Activated T-helper 2 cell treated with anti-CD3 and anti-CD28 coated beads, Interferon-gamma antibody, Interleukin-2, Interleukin-4, amounts not matched to agents 10 μg/mL and 5 μg/mL and 100 μg/mL, durations not matched to agents 14 hours and 24 hours and 36 hours (primary cell): Measurements from ENCODE around the gene BCKDHA. TPM values are rescaled to one million over a fixed set of nuclear protein-coding genes. Genes with fewer than 3 reads are reported as not detected.
"Not testable (repeated sequence)": the region's sequence is repeated elsewhere in the genome, so short reads cannot be mapped to it uniquely, and the experiment has no call there.

Experiments used
- DNase-seq: peaks from one replicate; pipeline ENCODE4 v3.0.0; 2021; ENCODE audit warnings: low spot score
- H3K27ac Mint-ChIP-seq: one replicate; pipeline ENCODE4 v1.8.0; 2021; ENCODE audit warnings: mixed read lengths
- H3K27me3 Mint-ChIP-seq: one replicate; pipeline ENCODE4 v1.8.0; 2021; ENCODE audit warnings: low read depth, mixed read lengths
- H3K36me3 Mint-ChIP-seq: one replicate; pipeline ENCODE4 v1.8.0; 2021; ENCODE audit warnings: low read depth, mixed read lengths
- H3K4me1 Mint-ChIP-seq: one replicate; pipeline ENCODE4 v1.8.0; 2021; ENCODE audit warnings: low read depth, mixed read lengths
- H3K4me3 Mint-ChIP-seq: one replicate; pipeline ENCODE4 v1.8.0; 2021; ENCODE audit warnings: low read depth, mild to moderate bottlenecking, moderate library complexity, mixed read lengths
- H3K9me3 Mint-ChIP-seq: one replicate; pipeline ENCODE4 v1.8.0; 2021; ENCODE audit warnings: mixed read lengths
- intact Hi-C: fragments of 100-400 bp; cut with micrococcal nuclease; formaldehyde crosslinking; loops from one replicate; pipeline ENCODE4 v1.15.1; 2023
- total RNA-seq: library from RNA; stranded (reverse); gene quantifications from 2 replicates; pipeline ENCODE4 v1.2.3, GENCODE V29; 2022

Gene BCKDHA
- total RNA-seq, 1 donor from 2014 or later, result 18.9 TPM

DNA sequence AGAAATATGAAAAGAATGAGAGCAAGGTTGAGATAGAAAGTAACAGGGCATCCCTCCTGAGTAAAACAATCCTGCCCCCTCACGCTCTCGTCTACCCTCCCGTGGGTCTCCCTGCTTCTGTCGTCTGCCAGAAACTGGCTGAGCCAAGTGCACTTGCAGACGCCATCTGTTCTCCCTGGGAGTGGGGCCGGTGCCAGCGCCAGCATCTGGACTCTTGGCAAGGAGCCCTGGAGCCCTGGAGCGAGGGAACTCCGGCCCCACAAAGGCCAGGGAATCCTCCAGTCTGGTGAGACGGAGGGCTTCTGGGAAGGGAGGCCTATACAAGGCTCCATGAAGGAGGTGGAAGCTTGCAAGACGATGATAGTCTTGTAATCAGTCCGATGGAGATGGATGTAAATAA is 23.6 kb upstream of the BCKDHA start:
- intact Hi-C loops, result no loop called here
- no peak overlapping the region for H3K4me3 Mint-ChIP-seq
- no peaks in the 10 kb centered on the region for H3K27me3 Mint-ChIP-seq
- DNase-seq, result no peak
- H3K27ac Mint-ChIP-seq, result no peak overlapping the region
- no peaks in the 10 kb centered on the region for H3K9me3 Mint-ChIP-seq
- H3K4me1 Mint-ChIP-seq, result peaks cover 13% of the 10 kb centered on the region
- H3K36me3 Mint-ChIP-seq, result peaks cover 5% of the 10 kb centered on the region

DNA sequence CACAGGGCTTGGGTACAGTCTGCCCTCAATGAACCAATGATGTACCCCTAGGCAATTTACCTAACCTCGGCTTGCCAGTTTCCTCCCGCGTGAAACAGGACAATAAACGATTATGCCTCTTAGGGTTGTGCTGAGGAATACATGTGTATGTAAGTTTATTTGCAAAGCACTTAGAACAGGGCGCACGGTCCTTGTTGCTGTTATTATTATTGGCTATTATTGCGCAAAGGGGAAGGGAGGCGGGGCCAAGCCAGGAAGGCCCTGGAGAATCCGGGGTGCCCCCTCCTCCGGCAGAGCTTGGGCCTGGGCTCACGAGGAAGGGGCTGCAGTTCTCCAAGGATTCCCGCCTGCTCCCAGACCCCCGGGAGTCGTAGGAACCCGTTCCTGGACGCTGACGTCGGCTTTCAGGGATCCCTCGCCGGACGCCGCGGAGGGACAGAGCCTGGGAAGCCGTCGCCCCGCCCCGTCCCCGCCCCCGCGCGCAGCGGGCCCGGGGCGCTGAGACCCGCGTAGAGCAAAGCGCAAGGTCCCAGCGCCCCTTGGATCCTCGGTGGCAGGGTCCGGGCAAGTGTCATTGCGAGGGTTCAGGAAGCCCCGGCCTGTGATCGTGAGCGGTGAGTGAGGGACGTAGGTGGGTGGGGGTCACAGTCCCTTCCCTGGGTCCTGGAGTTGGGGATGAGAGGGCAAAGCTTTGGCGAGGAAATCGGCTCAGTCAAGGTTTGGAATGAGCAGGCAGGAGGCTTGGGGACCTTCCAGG is 21.2 kb upstream of the BCKDHA start, which contains the start of gene TMEM91:
Gene TMEM91, plus strand, starts transcription at position 293 of the 757 bp plus-strand sequence. CDS start 1,777 bp downstream, outside the sequence.
- Mint-ChIP-seq H3K4me3 (peak within 1 kb of the TSS; percentile 77), H3K4me1 (peaks cover 13% of the 10 kb centered on the region), H3K27me3 (no peaks in the 10 kb centered on the region), H3K27ac (peak within 1 kb of the TSS; percentile 52), H3K36me3 (peaks cover 5% of the 10 kb centered on the region), H3K9me3 (no peaks in the 10 kb centered on the region)
- intact Hi-C loops, result no loop called here
- no peak for DNase-seq

DNA sequence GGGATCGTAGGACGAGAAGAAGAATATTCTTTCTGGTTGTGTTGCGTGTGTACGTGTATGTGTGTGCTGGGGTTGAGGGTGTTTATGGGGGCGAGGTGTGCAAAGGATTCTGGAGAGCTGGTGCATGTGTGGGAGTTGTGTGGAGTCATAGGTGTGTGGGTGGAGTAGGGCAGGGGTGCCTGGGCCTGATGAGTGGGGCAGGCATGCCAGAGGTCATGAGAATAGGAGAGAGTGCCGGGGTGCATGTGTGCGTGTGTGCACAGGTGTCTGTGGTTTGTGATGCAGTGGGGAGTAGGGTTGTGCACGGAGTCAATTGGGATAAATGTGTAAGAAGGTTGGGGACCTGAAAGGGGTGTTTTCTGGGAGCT is 20.6 kb upstream of the BCKDHA start:
- Mint-ChIP-seq H3K4me1 (peaks cover 13% of the 10 kb centered on the region), H3K27me3 (no peaks in the 10 kb centered on the region), H3K36me3 (peaks cover 5% of the 10 kb centered on the region), H3K4me3 (peak overlapping the region; percentile 77), H3K9me3 (no peaks in the 10 kb centered on the region), H3K27ac (peak overlapping the region; percentile 52)
- intact Hi-C loops, result no loop called here
- no peak for DNase-seq

DNA sequence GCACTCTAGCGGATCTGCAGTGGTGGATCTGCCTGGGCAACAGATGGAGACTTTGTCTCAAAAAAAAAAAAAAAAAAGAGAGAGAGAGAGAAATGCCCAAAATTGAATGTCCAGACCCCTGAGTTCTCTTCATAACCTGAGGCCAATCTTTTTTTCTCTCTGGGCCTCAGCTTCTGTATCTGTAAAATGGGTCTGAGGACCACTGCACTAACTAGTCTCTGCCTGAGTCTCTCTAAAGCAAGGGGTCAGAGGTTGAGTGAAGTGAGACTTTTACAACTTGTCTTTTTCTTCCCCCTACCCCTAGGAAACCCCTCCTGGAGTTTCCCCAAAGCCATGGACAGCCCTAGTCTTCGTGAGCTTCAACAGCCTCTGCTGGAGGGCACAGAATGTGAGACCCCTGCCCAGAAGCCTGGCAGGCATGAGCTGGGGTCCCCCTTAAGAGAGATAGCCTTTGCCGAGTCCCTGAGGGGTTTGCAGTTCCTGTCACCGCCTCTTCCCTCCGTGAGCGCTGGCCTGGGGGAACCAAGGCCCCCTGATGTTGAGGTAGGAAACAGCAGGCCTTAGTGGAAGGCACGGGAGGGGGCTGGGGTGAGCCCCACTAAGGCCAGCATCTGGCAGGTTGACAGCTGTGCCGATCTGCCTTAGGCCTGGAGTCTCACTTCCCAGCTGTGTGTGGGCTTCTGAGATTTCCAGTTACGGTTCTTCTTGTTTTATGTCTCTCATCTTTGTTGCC is 19.5 kb upstream of the BCKDHA start:
- Mint-ChIP-seq H3K27ac (no peak overlapping the region), H3K4me3 (no peak overlapping the region), H3K9me3 (no peaks in the 10 kb centered on the region), H3K4me1 (peaks cover 13% of the 10 kb centered on the region), H3K36me3 (peaks cover 8% of the 10 kb centered on the region), H3K27me3 (no peaks in the 10 kb centered on the region)
- intact Hi-C loops, result no loop called here
- DNase-seq, result no peak

DNA sequence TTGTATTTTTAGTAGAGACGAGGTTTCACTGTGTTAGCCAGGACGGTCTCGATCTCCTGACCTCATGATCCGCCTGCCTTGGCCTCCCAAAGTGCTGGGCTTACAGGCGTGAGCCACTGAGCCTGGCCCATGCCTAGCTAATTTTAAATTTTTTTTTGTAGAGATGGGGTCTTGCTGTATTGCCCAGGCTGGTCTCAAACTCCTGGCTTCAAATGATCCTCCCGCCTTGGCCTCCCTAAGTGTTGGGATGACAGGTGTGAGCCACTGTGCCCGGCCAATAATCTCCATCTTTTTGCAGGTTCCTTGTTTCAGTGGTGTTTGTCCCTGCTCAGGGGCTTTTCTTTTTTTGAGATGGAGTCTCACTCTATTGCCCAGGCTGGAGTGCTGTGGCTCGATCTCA is 16.1 kb upstream of the BCKDHA start:
- H3K27me3 Mint-ChIP-seq, H3K27ac Mint-ChIP-seq, DNase-seq, H3K9me3 Mint-ChIP-seq, H3K4me1 Mint-ChIP-seq, H3K4me3 Mint-ChIP-seq, intact Hi-C loops: not testable (repeated sequence)
- peaks cover 15% of the 10 kb centered on the region for H3K36me3 Mint-ChIP-seq

DNA sequence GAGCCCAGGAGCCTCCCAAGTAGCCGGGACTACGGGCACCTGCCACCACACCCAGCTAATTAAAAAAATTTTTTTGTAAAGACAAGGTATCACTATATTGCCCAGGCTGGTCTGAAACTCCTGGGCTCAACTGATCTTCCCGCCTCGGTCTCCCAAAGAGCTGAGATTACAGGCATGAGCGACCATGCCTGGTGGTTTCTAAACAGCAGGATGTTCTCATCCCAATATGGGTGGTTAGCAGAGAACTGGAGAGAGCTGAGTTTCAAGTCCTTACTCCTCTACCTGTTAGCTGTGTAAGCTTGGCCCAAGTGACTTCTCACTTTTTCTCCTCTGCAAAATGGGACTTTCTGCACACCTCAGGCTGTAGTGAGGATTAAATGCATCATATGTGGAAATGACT is 13.3 kb upstream of the BCKDHA start:
- H3K4me3 Mint-ChIP-seq, result no peak overlapping the region
- peaks cover 21% of the 10 kb centered on the region for H3K36me3 Mint-ChIP-seq
- intact Hi-C loops, result no loop called here
- DNase-seq, result no peak
- H3K9me3 Mint-ChIP-seq, result no peaks in the 10 kb centered on the region
- H3K27me3 Mint-ChIP-seq, result no peaks in the 10 kb centered on the region
- no peak overlapping the region for H3K27ac Mint-ChIP-seq
- no peaks in the 10 kb centered on the region for H3K4me1 Mint-ChIP-seq

DNA sequence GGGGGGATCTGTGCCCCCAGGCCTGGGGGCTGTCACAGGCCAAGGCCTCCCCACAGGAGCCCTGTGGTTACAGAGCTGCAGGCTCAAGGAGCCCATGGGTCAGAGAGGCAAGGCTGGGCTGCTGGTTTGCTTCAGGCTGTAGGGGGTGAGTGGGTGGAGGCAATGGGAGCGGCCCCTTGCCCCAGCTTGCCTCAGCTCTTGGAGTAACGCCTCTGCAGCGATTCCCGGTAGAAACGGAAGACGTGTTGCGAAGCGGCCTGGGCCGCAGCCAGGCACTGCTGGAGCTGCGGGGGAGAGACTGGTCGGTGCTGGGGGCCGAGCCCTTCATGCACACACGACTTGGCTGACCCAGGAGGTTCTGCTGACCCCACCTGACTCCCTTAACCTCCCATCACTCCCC is 11.2 kb upstream of the BCKDHA start:
- H3K36me3 Mint-ChIP-seq, result peaks cover 33% of the 10 kb centered on the region
- DNase-seq, result no peak
- H3K9me3 Mint-ChIP-seq, result no peaks in the 10 kb centered on the region
- no peaks in the 10 kb centered on the region for H3K27me3 Mint-ChIP-seq
- H3K4me3 Mint-ChIP-seq, result no peak overlapping the region
- no peak overlapping the region for H3K27ac Mint-ChIP-seq
- H3K4me1 Mint-ChIP-seq, result no peaks in the 10 kb centered on the region
- intact Hi-C loops, result no loop called here

DNA sequence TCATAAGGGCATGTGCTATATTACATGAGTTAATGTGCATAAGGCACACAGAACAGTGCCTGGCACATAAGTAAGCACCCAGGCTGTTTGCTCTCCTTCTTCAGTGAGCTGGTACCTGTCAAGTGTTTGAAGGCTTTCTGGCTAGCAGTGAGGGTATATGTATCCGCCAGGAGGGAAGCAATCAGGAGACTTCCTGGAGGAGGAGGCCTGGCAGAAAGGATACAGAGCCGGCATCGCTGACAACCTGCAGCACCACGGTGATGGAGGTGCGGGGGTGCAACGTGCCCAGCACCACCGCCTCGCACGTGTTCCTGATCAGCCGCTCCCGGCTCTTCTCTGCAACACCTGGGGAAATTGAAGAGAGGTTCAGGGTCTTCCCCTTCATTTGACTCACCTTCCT is 6.0 kb upstream of the BCKDHA start:
- intact Hi-C loops, result no loop called here
- no peaks in the 10 kb centered on the region for H3K27me3 Mint-ChIP-seq
- no peak overlapping the region for H3K27ac Mint-ChIP-seq
- H3K36me3 Mint-ChIP-seq, result peaks cover 42% of the 10 kb centered on the region
- no peak overlapping the region for H3K4me3 Mint-ChIP-seq
- no peak for DNase-seq
- peaks cover 11% of the 10 kb centered on the region for H3K4me1 Mint-ChIP-seq
- no peaks in the 10 kb centered on the region for H3K9me3 Mint-ChIP-seq

DNA sequence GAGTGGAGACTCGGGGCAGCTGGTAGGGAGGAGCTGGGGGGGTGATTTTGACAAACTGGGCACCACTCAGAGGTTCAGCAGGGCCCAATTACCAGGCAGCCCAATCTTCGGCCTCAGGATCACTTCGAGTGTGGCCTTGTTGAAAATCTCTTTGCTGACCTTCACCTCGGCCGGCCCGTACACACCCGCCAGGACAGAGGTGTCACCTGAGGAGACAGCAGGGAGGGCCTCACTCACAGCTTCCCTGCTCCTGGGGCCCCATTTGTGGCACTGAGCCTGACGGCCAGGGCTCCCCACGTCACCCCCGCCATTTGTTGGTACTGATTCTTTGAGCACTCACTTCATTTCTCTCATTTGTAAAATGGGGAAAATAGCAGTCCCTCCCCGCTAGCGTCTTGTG is 4.8 kb upstream of the BCKDHA start:
- no peaks in the 10 kb centered on the region for H3K27me3 Mint-ChIP-seq
- H3K27ac Mint-ChIP-seq, result no peak overlapping the region
- no peak for DNase-seq
- peaks cover 11% of the 10 kb centered on the region for H3K4me1 Mint-ChIP-seq
- peaks cover 41% of the 10 kb centered on the region for H3K36me3 Mint-ChIP-seq
- H3K4me3 Mint-ChIP-seq, result no peak overlapping the region
- no peaks in the 10 kb centered on the region for H3K9me3 Mint-ChIP-seq
- intact Hi-C loops, result no loop called here

DNA sequence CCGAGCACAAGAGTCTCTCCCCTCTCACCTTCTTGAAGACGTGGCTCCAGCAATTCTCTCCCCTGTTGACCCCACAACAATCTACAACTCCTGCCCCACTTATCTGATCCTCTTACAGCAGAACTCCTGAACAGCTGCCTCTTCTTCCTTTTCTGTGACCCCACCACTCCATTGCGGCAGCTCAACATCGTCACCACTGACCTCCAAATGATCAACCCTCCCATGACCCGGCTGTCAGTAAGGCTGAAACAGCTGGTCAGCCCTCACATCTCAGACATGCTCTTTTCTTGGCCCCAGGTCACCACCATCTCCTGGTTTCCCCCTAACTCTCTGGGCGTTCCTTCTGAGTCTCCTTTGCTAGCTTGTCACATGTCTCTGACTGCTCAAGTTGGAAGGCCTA is 2.3 kb upstream of the BCKDHA start:
- H3K36me3 Mint-ChIP-seq, result peaks cover 26% of the 10 kb centered on the region
- peaks cover 26% of the 10 kb centered on the region for H3K4me1 Mint-ChIP-seq
- no peaks in the 10 kb centered on the region for H3K9me3 Mint-ChIP-seq
- H3K27me3 Mint-ChIP-seq, result no peaks in the 10 kb centered on the region
- peak overlapping the region; percentile 95 for H3K4me3 Mint-ChIP-seq
- no peak for DNase-seq
- intact Hi-C loops, result no loop called here
- H3K27ac Mint-ChIP-seq, result peak overlapping the region; percentile 2

DNA sequence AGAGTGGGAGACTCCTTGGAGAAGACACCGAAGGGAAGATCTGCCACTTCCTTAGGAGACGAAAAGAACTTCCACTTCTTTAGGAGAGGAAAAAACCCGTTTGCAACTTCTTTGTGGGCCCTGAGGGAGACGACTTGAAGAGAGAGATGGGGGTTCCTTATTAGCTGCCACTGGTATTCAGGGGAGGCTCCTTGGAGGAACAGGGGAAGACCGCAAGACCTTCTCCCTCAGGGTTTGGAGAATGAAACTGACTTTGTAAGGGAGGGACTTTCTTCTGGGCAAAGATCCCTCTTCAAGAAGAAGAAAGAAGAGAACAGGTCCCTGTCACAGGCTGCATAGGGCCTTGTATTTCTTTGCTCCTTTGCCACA is 416 bp downstream of the BCKDHA start:
- intact Hi-C loops, result no loop called here
- Mint-ChIP-seq H3K27me3 (no peaks in the 10 kb centered on the region), H3K36me3 (peaks cover 15% of the 10 kb centered on the region), H3K27ac (peak overlapping the region; percentile 99), H3K9me3 (no peaks in the 10 kb centered on the region), H3K4me1 (peaks cover 26% of the 10 kb centered on the region), H3K4me3 (peak overlapping the region; percentile 95)
- DNase-seq, result no peak

DNA sequence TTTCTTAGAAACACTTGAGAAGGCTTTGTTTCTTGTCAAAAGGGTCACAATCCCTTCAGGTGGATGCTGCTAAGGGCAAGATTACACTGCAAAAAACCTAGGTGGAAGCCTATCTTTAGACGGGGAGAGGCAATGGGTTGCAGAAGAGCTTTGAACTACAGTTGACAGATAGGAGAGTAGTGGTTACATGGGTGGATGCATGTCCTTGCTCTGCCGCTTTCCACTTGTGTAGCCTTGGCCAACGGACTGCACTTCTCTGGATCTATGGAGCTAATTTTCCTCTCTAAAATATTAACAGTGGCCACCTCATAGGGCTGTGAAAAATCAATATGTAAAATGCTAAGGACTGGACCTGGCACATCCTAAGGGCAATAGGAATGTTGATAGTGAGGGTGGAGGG is 980 bp downstream of the BCKDHA start:
- Mint-ChIP-seq H3K27me3 (no peaks in the 10 kb centered on the region), H3K27ac (no peak overlapping the region), H3K4me1 (peaks cover 26% of the 10 kb centered on the region), H3K4me3 (peak overlapping the region; percentile 95), H3K9me3 (no peaks in the 10 kb centered on the region), H3K36me3 (peaks cover 14% of the 10 kb centered on the region)
- no peak for DNase-seq
- intact Hi-C loops, result no loop called here

DNA sequence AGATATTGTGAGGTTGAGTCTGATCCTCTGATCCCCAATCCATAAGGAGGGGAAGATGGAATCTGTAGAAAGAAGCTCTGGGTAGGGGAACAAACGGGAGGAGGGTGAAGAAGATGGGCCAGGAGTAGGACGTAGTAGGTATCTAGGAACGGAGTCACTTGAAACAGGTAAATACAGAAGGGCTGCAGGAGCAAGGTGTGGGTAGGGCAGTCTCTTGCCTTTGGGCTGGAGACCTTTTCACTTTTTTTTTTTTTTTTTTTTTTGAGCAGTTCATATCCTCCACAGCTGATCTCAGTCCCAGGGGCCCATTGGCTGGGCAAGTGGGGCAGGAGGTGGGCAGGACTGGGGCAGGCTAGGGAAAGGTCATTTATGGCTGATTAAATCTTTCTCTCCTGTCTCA is 1.5 kb downstream of the BCKDHA start:
- DNase-seq, result no peak
- intact Hi-C loops, result no loop called here
- Mint-ChIP-seq H3K36me3 (peaks cover 11% of the 10 kb centered on the region), H3K9me3 (no peaks in the 10 kb centered on the region), H3K27ac (no peak overlapping the region), H3K4me3 (peak overlapping the region; percentile 95), H3K4me1 (peaks cover 26% of the 10 kb centered on the region), H3K27me3 (no peaks in the 10 kb centered on the region)
